Right forelimb (tissue), 1 donor: Measurements from ENCODE around the gene SMARCC1.
"Not testable (repeated sequence)": the region's sequence is repeated elsewhere in the genome, so short reads cannot be mapped to it uniquely, and the experiment has no call there.

Experiments used
- DNase-seq: peaks from one replicate; pipeline ENCODE4 v3.0.0-alpha.2; 2018

SMARCC1 gene

GRCh38 chr3:47781685-47782445, at the start of gene SMARCC1:
Gene SMARCC1, minus strand, starts transcription at chr3:47781893. Its CDS starts 96 bp downstream, at chr3:47781797.
- peak; percentile 99 for DNase-seq

GRCh38 chr3:47829482-47829881, 47.8 kb upstream of the SMARCC1 start:
- not testable (repeated sequence) for DNase-seq

- no peak for DNase-seq
These were observed 43.9 kb upstream of the SMARCC1 start for GRCh38 chr3:47825590-47825989.

GRCh38 chr3:47824541-47825473, 43.1 kb upstream of the SMARCC1 start:
- peak; percentile 87 for DNase-seq

GRCh38 chr3:47817609-47818008, 35.9 kb upstream of the SMARCC1 start:
- DNase-seq = no peak

- DNase-seq = no peak
These were observed 32.0 kb upstream of the SMARCC1 start for GRCh38 chr3:47813551-47814177.

- no peak for DNase-seq
These were observed 22.9 kb upstream of the SMARCC1 start for GRCh38 chr3:47804577-47804976.

GRCh38 chr3:47803480-47804025, 21.9 kb upstream of the SMARCC1 start:
- no peak for DNase-seq

DNA sequence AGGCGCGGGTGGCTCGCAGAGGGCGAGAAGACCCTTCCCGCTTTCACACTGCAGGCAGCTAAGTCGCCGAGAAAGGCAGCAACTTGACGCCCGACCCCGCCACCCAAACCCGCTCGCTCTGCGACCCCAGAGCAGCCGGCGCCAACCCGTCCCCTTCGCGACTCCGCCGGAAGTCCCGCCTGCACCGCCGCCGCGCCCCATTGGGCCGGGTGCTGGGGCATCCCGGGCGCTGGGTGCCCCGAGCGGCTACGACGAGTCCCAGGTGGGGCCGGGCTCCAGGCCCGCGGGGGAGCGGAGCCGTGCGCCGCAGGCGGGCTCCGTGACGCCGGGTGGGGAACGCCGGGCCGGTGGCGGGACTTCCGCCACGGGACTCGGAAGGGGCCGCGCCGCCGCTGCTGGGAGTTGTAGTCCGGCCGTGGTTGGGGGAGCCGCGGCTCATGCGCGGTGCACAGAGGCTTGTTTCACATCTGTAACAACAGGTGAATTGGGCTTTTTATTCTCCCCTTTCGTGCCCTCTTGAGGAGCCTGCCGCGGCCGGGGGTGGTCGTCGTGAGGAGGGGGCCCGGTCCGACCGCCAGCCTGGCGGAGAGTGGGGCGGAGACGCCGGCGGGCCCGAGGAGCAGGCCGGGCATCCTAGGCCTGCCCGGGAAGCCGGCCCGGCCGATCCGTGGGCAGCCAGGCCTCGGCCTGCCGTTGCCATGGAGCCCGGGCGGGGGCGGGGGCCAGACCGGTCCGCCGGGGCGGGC, 21.2 kb upstream of the SMARCC1 start, which contains the start of gene DHX30:
TSS of gene DHX30 (plus strand) at position 405 of the 746 bp plus-strand sequence. CDS start 7,546 bp downstream, outside the sequence.
- DNase-seq = peak; percentile 93

DNA sequence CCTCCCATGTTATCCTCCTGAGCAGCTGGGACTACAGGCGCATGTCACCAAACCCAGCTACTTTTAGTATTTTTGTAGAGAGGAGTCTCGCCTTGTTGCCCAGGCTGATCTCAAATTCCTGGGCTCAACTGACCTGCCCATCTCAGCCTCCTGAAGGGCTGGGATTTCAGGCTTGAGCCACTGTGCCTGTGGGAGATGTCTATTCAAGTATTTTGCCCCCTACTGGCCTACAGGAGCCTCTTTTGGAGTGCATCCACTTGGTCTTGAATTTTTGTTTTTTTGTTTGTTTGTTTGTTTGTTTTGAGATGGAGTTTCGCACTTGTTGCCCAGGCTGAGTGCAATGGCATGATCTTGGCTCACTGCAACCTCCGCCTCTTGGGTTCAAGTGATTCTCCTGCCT, 18.0 kb upstream of the SMARCC1 start:
- no peak for DNase-seq

GRCh38 chr3:47794544-47794943, 12.9 kb upstream of the SMARCC1 start:
- DNase-seq = no peak

DNA sequence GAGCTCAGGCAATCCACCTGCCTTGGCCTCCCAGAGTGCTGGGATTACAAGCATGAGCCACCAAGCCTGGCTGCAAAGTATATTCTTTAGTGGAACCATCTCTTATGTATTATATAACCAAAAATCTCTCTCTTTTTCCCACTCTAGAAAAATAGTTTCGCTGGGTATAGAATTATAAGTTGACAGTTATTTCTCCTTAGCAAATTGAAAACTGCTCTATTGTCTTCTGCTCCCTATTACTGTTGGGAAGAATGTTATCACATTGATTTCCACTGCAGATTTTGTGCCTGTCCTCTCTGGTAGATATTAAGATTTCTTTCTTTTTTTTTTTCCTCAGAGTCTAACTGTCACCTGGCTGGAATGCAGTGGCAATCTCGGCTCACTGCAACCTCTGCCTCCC, 11.0 kb upstream of the SMARCC1 start:
- no peak for DNase-seq

DNA sequence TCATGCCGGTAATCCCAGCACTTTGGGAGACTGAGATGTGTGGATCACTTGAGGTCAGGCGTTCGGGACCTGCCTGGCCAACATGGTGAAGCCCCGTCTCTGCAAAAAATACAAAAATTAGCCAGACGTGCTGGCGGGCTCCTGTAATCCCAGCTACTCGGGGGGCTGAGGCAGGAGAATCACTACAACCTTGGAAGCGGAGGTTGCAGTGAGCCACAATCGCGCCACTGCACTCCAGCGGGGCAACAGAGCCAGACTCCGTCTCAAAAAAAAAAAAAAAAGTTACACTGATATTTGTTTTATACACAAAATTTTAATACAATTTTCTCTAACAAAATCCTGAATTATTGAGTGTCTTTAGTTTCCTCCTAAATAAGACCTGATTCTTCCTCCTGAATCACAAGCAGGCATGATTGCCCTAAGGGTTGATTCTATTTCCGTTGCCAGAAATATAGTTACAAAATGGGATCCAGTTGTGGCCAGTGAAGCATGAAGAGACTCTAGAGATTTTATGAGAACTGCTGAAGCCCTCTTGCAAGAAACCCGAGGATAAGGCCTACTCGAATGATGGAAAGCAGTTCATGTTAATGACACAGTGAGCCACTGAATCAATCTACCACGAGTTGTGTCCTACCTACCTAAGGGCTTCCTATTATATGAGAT, 9.6 kb upstream of the SMARCC1 start:
- DNase-seq = no peak

DNA sequence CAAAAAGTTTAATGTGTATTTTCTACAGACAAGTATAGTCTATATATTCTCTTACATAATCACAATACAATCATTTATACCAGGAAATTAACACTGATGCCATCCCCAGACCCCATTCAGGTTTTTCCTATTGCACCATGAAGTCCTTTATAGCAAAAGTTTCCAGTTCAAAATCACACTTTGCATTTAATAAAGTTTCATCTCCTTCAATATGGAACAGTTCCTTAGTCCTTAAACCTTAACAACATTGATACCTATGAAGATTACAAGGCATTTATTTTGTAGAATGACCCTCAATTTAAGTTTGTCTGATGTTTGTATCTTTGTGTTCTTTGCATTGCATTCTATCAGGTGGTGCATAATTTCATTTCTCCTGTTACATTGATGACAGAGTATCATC, 2.0 kb upstream of the SMARCC1 start:
- DNase-seq = no peak

GRCh38 chr3:47782446-47783308, 984 bp upstream of the SMARCC1 start:
- DNase-seq = no peak

- DNase-seq = peak; percentile 84
These were observed 680 bp downstream of the SMARCC1 start for GRCh38 chr3:47780741-47781684.

DNA sequence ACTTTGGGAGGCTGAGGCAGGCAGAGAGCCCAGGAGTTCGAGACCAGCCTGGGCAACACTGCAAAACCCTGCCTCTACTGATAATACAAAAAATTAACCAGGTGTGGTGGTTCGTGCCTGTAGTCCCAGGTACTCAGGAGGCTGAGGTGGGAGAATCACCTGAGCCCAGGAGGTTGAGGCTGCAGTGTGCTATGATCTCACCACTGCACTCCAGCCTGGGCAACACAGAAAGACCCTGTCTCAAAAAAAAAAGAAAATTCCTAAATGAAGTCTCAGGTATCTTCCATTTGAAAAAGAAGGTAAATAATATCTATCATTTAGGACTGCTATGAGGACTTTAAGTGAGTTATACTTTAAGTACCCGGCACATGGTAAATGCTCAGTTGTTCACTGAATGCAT, 2.9 kb downstream of the SMARCC1 start:
- no peak for DNase-seq

- no peak for DNase-seq
These were observed 8.9 kb downstream of the SMARCC1 start for GRCh38 chr3:47772788-47773187.

DNA sequence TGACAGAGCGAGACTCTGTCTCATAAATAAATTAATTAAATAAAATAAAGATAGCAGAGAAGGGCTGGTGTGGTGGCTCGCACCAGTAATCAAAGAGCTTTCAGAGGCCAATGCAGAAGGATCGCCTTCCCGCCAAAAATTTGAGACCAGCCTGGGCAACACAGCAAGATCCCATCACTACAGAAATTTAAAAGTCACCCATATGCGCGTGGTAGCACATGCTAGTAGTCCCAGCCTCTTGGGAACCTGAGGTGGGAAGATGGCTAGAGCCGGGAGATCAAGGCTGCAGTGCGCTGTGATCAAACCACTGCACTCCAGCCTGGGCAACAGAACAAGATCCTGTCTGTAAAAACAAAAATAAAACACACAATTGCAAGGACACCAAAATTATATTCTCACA, 9.6 kb downstream of the SMARCC1 start:
- no peak for DNase-seq
